Stimulated activated CD4-positive, alpha-beta T cell treated with anti-CD3 and anti-CD28 coated beads, Interleukin-1b, Interleukin-23, amount 100 ng/mL, for 48 hours (primary cell): ENCODE data around the gene GABRB3.

Source experiments
- DNase-seq: peaks from one replicate; pipeline ENCODE4 v3.0.0-alpha.2; 2020

The GABRB3 gene

GRCh38 chr15:26525096-26525495 is 247.8 kb downstream of the GABRB3 start:
- DNase-seq: no peak

- no peak for DNase-seq
Measured at GRCh38 chr15:26521691-26522198, 251.1 kb downstream of the GABRB3 start.

- DNase-seq: no peak
Measured at GRCh38 chr15:26521130-26521529, 251.7 kb downstream of the GABRB3 start.

- DNase-seq: no peak
Measured at GRCh38 chr15:26518885-26519284, 254.0 kb downstream of the GABRB3 start.

- no peak for DNase-seq
Measured at GRCh38 chr15:26516102-26516980, 256.5 kb downstream of the GABRB3 start.

GRCh38 chr15:26504009-26504408 is 268.9 kb downstream of the GABRB3 start:
- DNase-seq: no peak
